HL-60 (cell line): ENCODE results near the gene ANKS1B.

Source experiments
- CTCF ChIP-seq: IDR thresholded peaks from one replicate; pipeline ENCODE4 v1.5.1; 2011; ENCODE audit warnings: low read length, control low read depth, inconsistent platforms; ENCODE audit not compliant: insufficient read depth
- GABPA ChIP-seq: IDR thresholded peaks from 2 replicates; pipeline ENCODE4 v1.6.1; 2012; ENCODE audit warnings: low read depth
- POLR2AphosphoS5 ChIP-seq: IDR thresholded peaks from 2 replicates; pipeline ENCODE4 v1.6.1; 2012; ENCODE audit warnings: low read depth
- REST ChIP-seq: IDR thresholded peaks from 2 replicates; pipeline ENCODE4 v1.6.1; 2012; ENCODE audit warnings: low read depth; ENCODE audit not compliant: insufficient replicate concordance
- SPI1 ChIP-seq: IDR thresholded peaks from 2 replicates; pipeline ENCODE4 v1.6.1; 2012; ENCODE audit warnings: low read depth, mild to moderate bottlenecking, borderline replicate concordance

DNA sequence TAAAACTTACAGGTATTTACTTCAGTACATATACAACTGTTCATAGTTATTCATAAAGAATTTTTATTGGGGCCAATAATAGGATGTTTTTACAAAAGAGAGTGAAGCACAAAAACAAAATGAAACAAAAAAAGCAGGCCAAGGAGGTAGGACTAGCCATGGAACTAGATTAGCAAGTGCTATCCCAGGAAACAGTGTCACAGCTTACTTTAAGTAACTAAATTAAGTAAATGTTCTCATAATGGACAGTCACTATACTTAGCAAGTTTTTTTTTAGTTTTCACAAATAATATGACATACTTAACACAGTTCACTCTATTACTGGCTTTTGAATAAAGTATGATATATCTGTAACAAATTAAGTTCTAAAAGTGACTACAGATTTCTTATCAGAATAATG is 213.1 kb downstream of the ANKS1B start:
- no peak for TF ChIP-seq POLR2AphosphoS5
- no peak for TF ChIP-seq CTCF
- no peak for TF ChIP-seq GABPA
- no peak for TF ChIP-seq SPI1
- no peak for TF ChIP-seq REST
